ENCODE results near the gene CEP41.

DNA sequence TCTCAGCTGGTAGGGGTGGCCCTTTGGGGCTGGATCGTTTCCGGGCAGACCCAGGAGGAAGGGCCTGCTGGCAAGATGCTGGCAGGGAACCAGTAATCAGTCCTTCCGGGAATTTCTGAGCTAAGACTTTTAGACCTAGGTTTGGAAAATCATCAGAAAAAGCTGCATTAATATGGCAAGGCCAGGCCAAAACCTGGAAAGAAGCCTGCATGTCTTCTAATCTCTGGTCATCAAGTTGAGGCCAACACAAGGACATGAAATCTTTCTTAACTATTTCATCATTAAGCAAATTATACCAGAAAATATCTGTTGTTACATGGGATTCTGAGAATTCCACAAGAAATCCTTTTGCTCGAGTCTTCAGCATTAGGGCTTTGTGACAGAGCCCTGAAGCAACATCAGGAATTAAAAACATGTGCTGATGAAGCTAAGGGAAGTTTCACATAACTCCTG lies 40.7 kb downstream of the CEP41 start:
- TF ChIP-seq CTCF (IDR thresholded peaks at IDR 0.05): no peak
- no peak for TF ChIP-seq POLR2A (IDR thresholded peaks at IDR 0.05)

Data from sigmoid colon (tissue), 3 donors.